H9 (cell line): Measurements from ENCODE around the gene SGMS2. TPM values are rescaled to one million over a fixed set of nuclear protein-coding genes. Genes with fewer than 3 reads are reported as not detected.

ENCODE experiments used
- DNase-seq: peaks from one replicate; pipeline ENCODE4 v3.0.0-alpha.2; 2017
- H2AFZ ChIP-seq: one replicate; pipeline ENCODE4 v1.6.1; 2013; ENCODE audit warnings: mild to moderate bottlenecking, low read length, control low read depth, moderate library complexity
- H2AK5ac ChIP-seq: 2 replicates; pipeline ENCODE4 v1.6.1; 2013; ENCODE audit warnings: low read length, control low read depth, mixed read lengths; ENCODE audit not compliant: insufficient read length
- H2BK120ac ChIP-seq: one replicate; pipeline ENCODE4 v1.6.1; 2013; ENCODE audit warnings: low read depth, mild to moderate bottlenecking, low read length, control low read depth, inconsistent platforms; ENCODE audit not compliant: poor library complexity, severe bottlenecking
- H2BK12ac ChIP-seq: 2 replicates; pipeline ENCODE4 v1.6.1; 2013; ENCODE audit warnings: low read length, control low read depth, mixed read lengths, low read depth; ENCODE audit not compliant: insufficient read length
- H2BK15ac ChIP-seq: 2 replicates; pipeline ENCODE4 v1.6.1; 2013; ENCODE audit warnings: low read depth, low read length, control low read depth
- H2BK20ac ChIP-seq: one replicate; pipeline ENCODE4 v1.6.1; 2013; ENCODE audit warnings: low read depth, mild to moderate bottlenecking, low read length, control low read depth, inconsistent platforms; ENCODE audit not compliant: poor library complexity, severe bottlenecking
- H2BK5ac ChIP-seq: 2 replicates; pipeline ENCODE4 v1.6.1; 2013; ENCODE audit warnings: low read length, control low read depth, mixed read lengths; ENCODE audit not compliant: insufficient read length
- H3K14ac ChIP-seq: 2 replicates; pipeline ENCODE4 v1.6.1; 2013; ENCODE audit warnings: low read length, control low read depth; ENCODE audit not compliant: insufficient read depth
- H3K18ac ChIP-seq: 2 replicates; pipeline ENCODE4 v1.6.1; 2013; ENCODE audit warnings: low read depth, mild to moderate bottlenecking, mixed read lengths, low read length, control low read depth; ENCODE audit not compliant: insufficient read length
- H3K23ac ChIP-seq: 2 replicates; pipeline ENCODE4 v1.6.1; 2013; ENCODE audit warnings: low read length, control low read depth, mixed read lengths, low read depth; ENCODE audit not compliant: insufficient read length
- H3K23me2 ChIP-seq: 2 replicates; pipeline ENCODE4 v1.6.1; 2013; ENCODE audit warnings: low read depth, mild to moderate bottlenecking, mixed read lengths, low read length, control low read depth; ENCODE audit not compliant: insufficient read length, poor library complexity, severe bottlenecking
- H3K27ac ChIP-seq: 2 replicates; pipeline ENCODE4 v1.5.1; 2013; ENCODE audit warnings: low read length, control low read depth, mixed read lengths, low read depth; ENCODE audit not compliant: insufficient read length
- H3K27me3 ChIP-seq: 2 replicates; pipeline ENCODE4 v1.6.1; 2013; ENCODE audit warnings: low read length, control low read depth, inconsistent platforms; ENCODE audit not compliant: insufficient read depth
- H3K4ac ChIP-seq: 2 replicates; pipeline ENCODE4 v1.6.1; 2013; ENCODE audit warnings: low read depth, mild to moderate bottlenecking, control low read depth, inconsistent platforms, low read length, moderate library complexity
- H3K4me1 ChIP-seq: 2 replicates; pipeline ENCODE4 v1.6.1; 2013; ENCODE audit warnings: low read length, control low read depth, inconsistent platforms; ENCODE audit not compliant: insufficient read depth
- H3K4me2 ChIP-seq: 2 replicates; pipeline ENCODE4 v1.6.1; 2013; ENCODE audit warnings: low read length, control low read depth, mixed read lengths; ENCODE audit not compliant: insufficient read length, insufficient read depth
- H3K56ac ChIP-seq: 2 replicates; pipeline ENCODE4 v1.6.1; 2013; ENCODE audit warnings: low read depth, mild to moderate bottlenecking, mixed read lengths, low read length, control low read depth; ENCODE audit not compliant: insufficient read length
- H3K79me1 ChIP-seq: 2 replicates; pipeline ENCODE4 v1.6.1; 2013; ENCODE audit warnings: low read depth, mild to moderate bottlenecking, moderate library complexity, low read length, control low read depth, inconsistent platforms; ENCODE audit not compliant: insufficient read depth, poor library complexity, severe bottlenecking
- H3K79me2 ChIP-seq: 2 replicates; pipeline ENCODE4 v1.6.1; 2013; ENCODE audit warnings: low read length, control low read depth, inconsistent platforms; ENCODE audit not compliant: insufficient read depth
- H3K9ac ChIP-seq: 2 replicates; pipeline ENCODE4 v1.6.1; 2013; ENCODE audit warnings: low read length, control low read depth, mixed read lengths; ENCODE audit not compliant: insufficient read length; ENCODE audit errors: extremely low read depth
- H3K9me3 ChIP-seq: one replicate; pipeline ENCODE4 v1.6.1; 2013; ENCODE audit warnings: low read depth, low read length, inconsistent platforms; ENCODE audit not compliant: control insufficient read depth
- H3T11ph ChIP-seq: one replicate; pipeline ENCODE4 v1.6.1; 2013; ENCODE audit warnings: mild to moderate bottlenecking, low read length, control low read depth, inconsistent platforms
- H4K20me1 ChIP-seq: one replicate; pipeline ENCODE4 v1.6.1; 2013; ENCODE audit not compliant: control insufficient read depth, insufficient read length, insufficient read depth
- H4K5ac ChIP-seq: 2 replicates; pipeline ENCODE4 v1.6.1; 2013; ENCODE audit warnings: low read depth, mild to moderate bottlenecking, mixed read lengths, low read length, control low read depth; ENCODE audit not compliant: insufficient read length
- H4K8ac ChIP-seq: replicated peaks from 2 replicates; pipeline ENCODE4 v1.6.1; 2013; ENCODE audit warnings: low read length, control low read depth, mixed read lengths, low read depth; ENCODE audit not compliant: insufficient read length
- H4K91ac ChIP-seq: 2 replicates; pipeline ENCODE4 v1.6.1; 2013; ENCODE audit warnings: low read depth, mild to moderate bottlenecking, moderate library complexity, mixed read lengths, low read length, control low read depth; ENCODE audit not compliant: insufficient read length
- H3K27ac Mint-ChIP-seq, 3 experiments: 2 replicates in 2 of 3; 3 replicates in 1 of 3; pipeline ENCODE4 v1.8.0; 2020 to 2021; ENCODE audit warnings: mixed read lengths in 3 of 3, mild to moderate bottlenecking in 1 of 3, moderate library complexity in 1 of 3
- H3K27me3 Mint-ChIP-seq: 2 replicates; pipeline ENCODE4 v1.8.0; 2021; ENCODE audit warnings: low read depth, mild to moderate bottlenecking, moderate library complexity, mixed read lengths
- H3K36me3 Mint-ChIP-seq, 3 experiments: 2 replicates in 2 of 3; 3 replicates in 1 of 3; pipeline ENCODE4 v1.8.0; 2020 to 2021; ENCODE audit warnings: low read depth in 3 of 3, mixed read lengths in 3 of 3; ENCODE audit not compliant: insufficient read depth in 1 of 3
- H3K4me1 Mint-ChIP-seq, 2 experiments: 2 replicates each; pipeline ENCODE4 v1.8.0; 2020; ENCODE audit warnings: mixed read lengths in 2 of 2
- H3K4me3 Mint-ChIP-seq, 2 experiments: 2 replicates in 1 of 2; 3 replicates in 1 of 2; pipeline ENCODE4 v1.8.0; 2020 to 2021; ENCODE audit warnings: mild to moderate bottlenecking in 2 of 2, mixed read lengths in 2 of 2, moderate library complexity in 1 of 2
- H3K9me3 Mint-ChIP-seq, 2 experiments: 2 replicates in 1 of 2; 3 replicates in 1 of 2; pipeline ENCODE4 v1.8.0; 2020; ENCODE audit warnings: mild to moderate bottlenecking in 2 of 2, mixed read lengths in 2 of 2, moderate library complexity in 1 of 2
- CTCF ChIP-seq: fragments of 200-600 bp; sonication (generic); conservative IDR thresholded peaks from 3 replicates; pipeline ENCODE4 v1.8.0; 2021; ENCODE audit warnings: antibody characterized with exemption, mild to moderate bottlenecking
- WGBS: extraction: QIAGEN DNeasy Blood & Tissue Kit; methylation state at CpG from one replicate; pipeline ENCODE4 v1.1.7; 2013; ENCODE audit warnings: missing lambda C conversion rate, low lambda C conversion rate, mixed read lengths; ENCODE audit not compliant: insufficient read length; ENCODE audit errors: extremely low coverage; 5-methylcytosine and 5-hydroxymethylcytosine counted together
- total RNA-seq: library from RNA; stranded (reverse); gene quantifications from 2 replicates; pipeline ENCODE4 v1.2.1, GENCODE V29; 2021

The SGMS2 gene
- total RNA-seq, 1 experiment from 2014 or later: 9.7 TPM

- no peak overlapping the region for H2AFZ ChIP-seq
- H2BK5ac ChIP-seq: no peak overlapping the region
- no peak overlapping the region for H4K91ac ChIP-seq
- H2AK5ac ChIP-seq: no peak overlapping the region
- H2BK15ac ChIP-seq: no peak overlapping the region
- H2BK120ac ChIP-seq: no peak overlapping the region
- TF ChIP-seq CTCF: no peak
- H2BK20ac ChIP-seq: no peak overlapping the region
- H3K79me1 ChIP-seq: no peaks in the 10 kb centered on the region
- H3K4me3 Mint-ChIP-seq: no peak overlapping the region
- no peaks in the 10 kb centered on the region for H3K27me3 ChIP-seq
- H4K20me1 ChIP-seq: no peaks in the 10 kb centered on the region
- H3K4ac ChIP-seq: no peak overlapping the region
- no peak overlapping the region for H3K14ac ChIP-seq
- H3K27me3 Mint-ChIP-seq: no peaks in the 10 kb centered on the region
- H3K18ac ChIP-seq: no peak overlapping the region
- no peak for DNase-seq
- no peak overlapping the region for H4K5ac ChIP-seq
- no peak overlapping the region for H2BK12ac ChIP-seq
- H3K9me3 ChIP-seq: peaks cover 5% of the 10 kb centered on the region
- peaks cover 26 to 72% (median 51%) of the 10 kb centered on the region in 3 experiments for H3K36me3 Mint-ChIP-seq
- no peak overlapping the region for H3K9ac ChIP-seq
- WGBS: no CpG with 5 or more reads among the region's 2 CpGs
- H3K23me2 ChIP-seq: no peaks in the 10 kb centered on the region
- H4K8ac ChIP-seq: no peak overlapping the region
- peaks cover 2% of the 10 kb centered on the region; the same call in 1 of the 2 replicates for H3K4me1 ChIP-seq
- no peaks in the 10 kb centered on the region for H3K79me2 ChIP-seq
- no peak overlapping the region for H3T11ph ChIP-seq
- peaks cover 13 to 37% of the 10 kb centered on the region in 2 experiments for H3K4me1 Mint-ChIP-seq
- peaks cover 49 to 55% of the 10 kb centered on the region in 2 experiments for H3K9me3 Mint-ChIP-seq
- H3K27ac Mint-ChIP-seq: peak overlapping the region; percentile 86 to 99 (median 98); a peak in 6 of 7 replicates
- H3K27ac ChIP-seq: peak overlapping the region; percentile 81
- no peak overlapping the region for H3K56ac ChIP-seq
- no peak overlapping the region for H3K4me2 ChIP-seq
- H3K23ac ChIP-seq: no peak overlapping the region
Observed at GRCh38 chr4:107890779-107891178, 66.0 kb downstream of the SGMS2 start.
